ENCODE data around the gene RPA4.
A peak's percentile ranks its signal among the peaks of the same experiment; 100 is the strongest.
"Not testable (repeated sequence)": the region's sequence is repeated elsewhere in the genome, so short reads cannot be mapped to it uniquely, and the experiment has no call there.

Gene RPA4, protein sequence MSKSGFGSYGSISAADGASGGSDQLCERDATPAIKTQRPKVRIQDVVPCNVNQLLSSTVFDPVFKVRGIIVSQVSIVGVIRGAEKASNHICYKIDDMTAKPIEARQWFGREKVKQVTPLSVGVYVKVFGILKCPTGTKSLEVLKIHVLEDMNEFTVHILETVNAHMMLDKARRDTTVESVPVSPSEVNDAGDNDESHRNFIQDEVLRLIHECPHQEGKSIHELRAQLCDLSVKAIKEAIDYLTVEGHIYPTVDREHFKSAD

DNA sequence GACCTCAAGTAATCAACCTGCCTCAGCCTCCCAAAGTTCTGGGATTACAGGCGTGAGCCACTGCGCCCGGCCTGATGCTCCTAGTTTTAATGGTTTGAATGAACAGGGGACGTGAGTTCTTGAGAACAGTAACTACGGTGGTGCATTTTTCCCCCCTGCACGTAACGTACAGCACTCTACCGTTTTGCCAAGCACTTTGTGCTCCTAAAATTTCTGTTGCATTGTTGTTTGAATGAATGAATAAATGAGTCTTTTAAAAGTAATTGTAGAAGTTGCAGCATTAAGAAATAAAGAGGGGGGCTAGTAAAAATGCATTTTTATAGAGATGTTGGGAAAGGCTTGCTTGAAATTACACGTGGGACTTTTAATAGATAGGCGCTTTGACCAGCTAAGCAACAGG lies at the start of gene RPA4:
TSS of gene RPA4 (plus strand) at position 301 of the 400 bp plus-strand sequence. CDS start 403 bp downstream, outside the sequence.
- no peak for DNase-seq

DNA sequence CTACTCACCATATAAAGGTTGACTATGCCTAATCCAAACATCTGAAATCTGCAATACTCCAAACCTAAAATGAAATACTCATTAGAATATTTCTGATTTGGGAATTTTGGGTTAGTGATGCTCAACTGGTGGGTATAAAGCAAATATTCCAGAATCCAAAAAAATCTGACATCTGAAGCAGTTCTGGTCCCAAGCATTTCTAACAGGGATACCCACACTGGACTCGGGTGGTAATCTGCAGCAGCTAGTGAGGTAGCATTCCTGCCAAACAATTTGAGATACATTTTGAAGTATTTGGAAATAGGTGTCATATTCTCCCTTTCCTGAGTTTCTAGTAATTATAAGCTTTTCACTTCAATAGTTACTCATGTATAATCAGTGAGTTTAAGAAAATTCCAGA lies 49.6 kb upstream of the RPA4 start:
- no peak for DNase-seq

DNA sequence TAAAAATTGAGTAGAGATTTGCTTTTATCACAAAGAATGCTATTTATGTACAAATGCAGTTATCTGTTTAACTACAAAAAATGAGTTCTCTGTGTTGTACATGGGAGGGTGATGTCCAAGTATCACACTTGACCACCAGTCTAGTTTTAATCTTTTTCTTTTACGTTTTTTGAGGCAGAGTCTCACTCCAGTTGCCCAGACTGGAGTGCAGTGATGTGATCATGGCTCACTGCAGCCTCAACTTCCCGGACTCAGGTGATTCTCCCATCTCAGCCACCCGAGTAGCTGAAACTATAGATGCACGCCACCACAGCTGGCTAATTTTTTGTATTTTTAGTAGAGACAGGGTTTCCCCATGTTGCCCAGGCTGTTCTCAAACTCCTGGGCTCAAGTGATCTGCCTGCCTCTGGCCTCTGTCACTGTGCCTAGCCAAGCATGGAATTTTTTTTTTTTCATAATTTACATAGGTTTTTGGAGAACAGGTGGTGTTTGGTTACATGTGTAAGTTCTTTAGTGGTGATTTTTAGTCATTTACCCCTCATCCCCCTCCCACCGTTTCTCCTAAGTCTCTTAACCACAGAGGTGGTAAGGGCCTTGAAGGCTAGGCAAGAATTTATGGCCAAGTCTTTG lies 47.9 kb upstream of the RPA4 start:
- DNase-seq = no peak

DNA sequence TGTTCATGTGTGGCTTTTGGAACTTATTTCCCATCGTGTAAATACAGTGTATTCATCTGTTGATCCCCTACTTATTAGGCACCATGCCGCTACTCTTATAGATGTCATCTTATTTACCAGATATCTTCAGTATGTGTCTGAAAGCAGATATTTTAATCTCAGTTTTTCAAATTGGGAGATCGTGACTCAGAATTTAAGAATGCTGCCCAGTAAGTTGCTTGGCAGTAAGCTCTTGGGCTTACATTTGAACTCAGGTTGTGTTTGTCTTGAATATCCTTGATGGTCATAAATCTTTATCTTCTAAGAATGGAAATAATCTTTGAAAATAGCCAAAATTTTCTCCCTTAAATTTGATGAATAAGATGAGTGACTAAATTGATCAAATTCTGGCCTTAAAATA lies 45.9 kb upstream of the RPA4 start:
- no peak for DNase-seq

DNA sequence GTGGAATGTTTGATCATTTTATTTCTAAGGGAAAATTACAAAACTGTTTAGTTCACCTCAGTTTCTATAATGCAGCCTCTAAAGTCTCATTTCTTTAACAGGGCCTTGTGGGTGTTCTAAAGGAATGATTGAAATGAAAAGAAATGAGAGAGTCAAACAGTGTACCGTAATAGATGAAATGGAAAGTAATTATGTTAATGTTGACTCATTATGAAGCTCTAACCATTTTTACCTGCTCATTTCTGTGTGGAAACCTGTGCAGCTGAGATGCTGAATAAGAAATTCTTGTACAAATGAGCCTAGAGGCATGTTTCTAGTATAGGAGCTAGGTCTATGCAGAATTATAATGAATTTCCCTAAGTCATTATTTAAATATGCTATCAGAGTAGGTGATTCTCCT lies 45.2 kb upstream of the RPA4 start:
- no peak for DNase-seq

DNA sequence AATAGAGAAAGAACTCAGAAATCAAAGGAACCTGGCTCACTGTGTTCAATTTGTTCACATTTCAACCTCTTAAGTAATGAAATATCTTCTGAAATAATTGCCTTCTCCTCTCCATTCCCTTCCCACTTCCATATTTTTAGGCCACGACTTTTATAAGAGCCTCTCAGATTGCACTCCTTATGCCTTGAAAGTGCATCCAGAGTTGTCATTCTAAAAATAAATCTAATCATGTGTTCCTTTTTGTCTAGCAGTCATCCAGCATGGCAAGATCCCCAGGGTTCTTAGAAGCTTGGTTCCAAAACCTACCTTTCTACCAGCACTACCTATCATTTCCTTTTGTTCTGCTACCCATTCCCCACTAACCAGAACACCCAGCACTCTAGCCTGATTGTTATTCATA lies 42.4 kb upstream of the RPA4 start:
- DNase-seq = no peak

DNA sequence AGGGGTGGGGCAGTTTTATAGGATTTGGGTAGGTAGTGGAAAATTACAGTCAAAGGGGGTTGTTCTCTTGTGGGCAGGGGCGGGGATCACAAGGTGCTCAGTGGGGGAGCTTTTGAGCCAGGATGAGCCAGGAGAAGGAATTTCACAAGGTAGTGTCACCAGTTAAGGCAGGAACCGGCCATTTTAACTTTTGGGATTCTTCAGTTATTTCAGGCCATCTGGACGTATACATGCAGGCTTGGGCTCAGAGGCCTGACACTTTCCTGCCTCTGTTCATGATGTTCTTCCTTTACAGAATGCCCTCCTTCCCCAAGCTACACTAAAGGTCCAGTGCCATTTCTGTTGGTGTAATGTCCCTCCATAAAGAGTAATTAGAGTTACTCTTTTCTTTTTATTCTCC lies 41.8 kb upstream of the RPA4 start:
- DNase-seq = not testable (repeated sequence)

DNA sequence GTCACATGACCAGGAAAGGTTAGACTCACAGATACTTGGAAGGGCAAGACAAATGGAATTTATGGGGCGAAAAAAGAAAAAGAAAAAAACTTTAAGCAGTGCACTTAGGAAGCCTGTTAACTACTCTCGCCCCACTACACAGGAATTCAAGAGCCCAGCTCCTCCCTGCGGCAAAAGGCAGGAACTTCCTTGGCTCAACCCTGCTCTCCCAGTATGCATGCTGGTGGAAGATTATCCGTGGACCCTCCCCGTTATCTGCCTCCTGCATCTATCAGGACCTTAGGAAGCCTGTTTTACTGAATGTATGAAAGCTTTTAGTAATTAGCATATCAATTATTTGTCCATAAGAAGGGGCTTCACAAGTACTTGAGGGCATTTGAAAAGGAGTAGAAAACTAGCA lies 40.1 kb upstream of the RPA4 start:
- peak; percentile 89 for DNase-seq

DNA sequence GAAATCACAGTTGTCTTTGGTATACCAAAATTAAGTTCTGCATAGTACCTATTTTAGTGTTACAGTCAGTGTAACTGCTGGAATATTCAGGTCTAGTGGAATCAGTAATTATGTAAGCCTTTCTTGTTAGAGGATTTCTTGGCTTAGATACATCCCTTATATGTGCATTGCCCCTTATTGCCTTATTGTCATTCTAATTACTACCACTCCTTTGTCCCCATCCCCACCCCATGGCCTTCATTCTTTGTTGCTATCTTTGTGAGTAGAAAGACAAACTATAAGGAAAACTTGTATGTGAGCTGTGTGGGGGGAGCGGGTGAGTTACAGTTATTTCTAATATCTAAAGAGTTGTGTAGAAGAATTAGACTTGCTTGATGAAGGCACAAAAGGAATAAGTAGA lies 36.9 kb upstream of the RPA4 start:
- no peak for DNase-seq

DNA sequence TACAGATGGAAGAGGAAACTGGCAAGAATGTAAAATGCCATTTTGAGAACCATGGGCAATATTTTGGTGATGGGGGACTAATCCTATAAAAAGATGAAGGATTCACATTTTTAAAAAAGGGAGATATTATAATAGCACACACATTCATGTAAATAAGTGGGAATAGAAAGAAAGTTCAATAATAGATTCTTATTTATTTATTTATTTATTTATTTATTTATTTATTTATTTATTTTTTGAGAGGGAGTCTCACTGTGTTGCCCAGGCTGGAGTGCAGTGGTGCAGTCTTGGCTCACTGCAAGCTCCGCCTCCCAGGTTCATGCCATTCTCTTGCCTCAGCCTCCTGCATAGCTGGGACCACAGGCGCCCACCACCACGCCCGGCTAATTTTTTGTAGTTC lies 24.3 kb upstream of the RPA4 start:
- DNase-seq = not testable (repeated sequence)

DNA sequence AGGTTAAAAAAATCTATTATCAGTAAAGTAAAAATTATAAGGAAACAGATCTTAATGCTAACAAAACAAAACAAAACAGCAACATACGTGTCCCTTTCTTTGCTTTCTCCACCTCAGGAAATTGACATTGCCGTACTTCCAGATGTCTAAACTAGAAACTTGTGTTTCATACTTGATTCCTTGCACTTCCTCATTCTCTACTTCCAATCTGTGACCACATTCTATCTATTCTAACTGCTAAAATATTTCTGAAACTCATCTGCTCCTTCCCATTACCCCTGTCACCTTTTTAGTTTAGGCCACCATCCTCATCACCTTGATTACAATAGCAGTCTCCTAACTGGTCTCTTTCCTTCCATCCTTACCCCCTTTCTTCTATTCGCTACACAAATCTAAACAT lies 22.5 kb upstream of the RPA4 start:
- DNase-seq = no peak

DNA sequence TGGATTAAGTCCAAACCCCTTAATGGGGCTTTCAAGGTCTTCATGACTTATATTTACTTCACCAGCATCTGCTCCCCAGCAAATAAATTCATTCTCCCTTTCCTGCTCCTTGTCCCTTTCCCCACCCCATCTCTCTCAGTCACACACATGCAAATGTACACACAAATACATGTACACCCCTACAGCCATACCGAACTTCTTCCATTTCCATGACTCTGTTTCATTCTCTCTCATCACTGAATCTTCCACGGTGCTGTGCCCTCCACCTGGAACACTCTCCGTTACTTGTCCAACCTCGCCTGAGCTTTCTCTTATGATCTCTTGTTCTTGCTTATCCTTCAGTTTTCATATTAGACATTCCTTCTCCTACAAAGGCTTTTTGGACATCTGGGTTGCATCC lies 22.0 kb upstream of the RPA4 start:
- no peak for DNase-seq

DNA sequence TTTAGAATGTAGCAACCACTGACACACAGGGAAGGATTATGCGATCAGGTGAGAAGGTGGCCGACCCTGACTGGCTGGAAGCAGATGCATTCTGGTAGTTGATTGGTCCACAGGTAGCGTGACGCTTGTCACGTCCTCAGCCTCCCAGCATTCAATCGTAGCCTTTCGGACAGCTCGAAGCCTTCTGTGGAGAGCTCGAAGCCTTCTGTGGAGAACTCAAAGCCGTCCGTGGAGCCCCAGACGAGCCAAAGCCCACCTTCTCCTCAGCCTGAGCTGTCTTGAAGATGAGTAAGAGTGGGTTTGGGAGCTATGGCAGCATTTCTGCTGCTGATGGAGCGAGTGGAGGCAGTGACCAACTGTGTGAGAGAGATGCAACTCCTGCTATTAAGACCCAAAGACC lies 319 bp downstream of the RPA4 start:
- DNase-seq = no peak

DNA sequence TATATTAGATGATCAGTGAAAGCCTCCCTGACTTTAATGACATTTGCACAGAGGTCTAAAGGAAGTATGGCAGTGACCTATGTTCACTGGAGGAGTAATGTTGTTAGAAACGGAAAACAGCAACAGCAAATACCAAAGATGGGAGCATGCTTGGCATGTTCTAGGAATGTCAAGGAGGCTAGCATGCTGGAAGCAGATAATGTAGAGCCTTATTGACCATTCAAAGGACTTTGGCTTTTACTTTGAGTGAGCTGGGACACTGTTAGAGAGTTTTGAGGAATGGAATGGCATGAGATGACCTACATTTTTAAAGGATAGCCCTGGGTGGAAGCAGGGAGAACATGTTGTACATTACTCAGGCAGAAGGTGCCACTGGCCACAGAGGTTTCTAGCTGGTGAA lies 6.0 kb downstream of the RPA4 start:
- DNase-seq = peak; percentile 66

DNA sequence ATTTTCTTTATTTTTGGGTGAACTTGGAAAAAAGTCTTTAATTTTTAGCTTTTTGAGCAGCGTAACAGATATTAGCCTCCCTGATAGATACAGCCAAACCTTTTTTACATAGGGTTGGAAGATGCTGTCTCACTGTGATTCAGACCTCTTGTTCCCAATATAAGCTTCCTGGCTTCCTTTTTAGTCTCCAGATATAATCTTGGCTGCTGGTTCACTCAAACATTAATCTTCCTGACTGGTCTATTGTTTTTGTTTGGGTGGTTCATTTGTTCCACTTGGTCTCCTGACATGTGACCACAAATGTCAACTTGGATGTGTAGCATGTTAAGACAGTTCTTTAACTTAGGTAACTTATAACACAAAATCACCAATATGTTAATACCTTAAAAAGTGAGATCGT lies 23.0 kb downstream of the RPA4 start:
- no peak for DNase-seq

DNA sequence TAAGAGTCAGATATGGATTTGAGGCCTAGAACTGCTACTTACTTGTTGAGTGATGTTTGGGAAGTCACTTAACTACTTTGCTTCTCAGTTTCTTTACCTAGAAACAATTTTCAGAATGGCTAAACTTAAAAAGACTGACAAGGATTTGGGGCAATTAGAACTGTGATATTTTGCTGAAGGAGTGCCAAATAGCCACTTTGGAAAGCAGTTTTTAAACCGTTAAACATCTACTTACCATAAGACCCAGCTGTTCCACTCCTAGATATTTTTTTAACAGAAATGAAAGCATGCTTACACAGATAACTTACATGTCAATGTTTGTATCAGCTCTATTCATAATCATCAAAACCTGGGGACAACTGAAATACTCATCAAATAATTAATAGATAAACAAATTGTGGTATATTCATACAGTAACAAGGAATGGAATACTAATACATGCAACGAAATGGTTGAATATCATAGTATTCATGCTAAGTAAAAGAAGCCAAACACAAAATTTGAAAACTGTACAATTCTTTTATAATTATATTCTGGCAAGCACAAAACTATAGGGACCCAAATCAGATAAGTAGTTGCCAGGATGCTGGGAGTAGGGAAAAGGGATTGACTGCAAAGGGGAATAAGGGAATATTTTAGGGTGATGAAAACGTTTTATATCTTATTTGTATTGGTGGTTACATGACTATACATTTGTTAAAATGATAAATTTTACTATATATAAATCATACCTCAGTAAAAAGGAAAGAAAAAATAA lies 24.0 kb downstream of the RPA4 start:
- DNase-seq = no peak

DNA sequence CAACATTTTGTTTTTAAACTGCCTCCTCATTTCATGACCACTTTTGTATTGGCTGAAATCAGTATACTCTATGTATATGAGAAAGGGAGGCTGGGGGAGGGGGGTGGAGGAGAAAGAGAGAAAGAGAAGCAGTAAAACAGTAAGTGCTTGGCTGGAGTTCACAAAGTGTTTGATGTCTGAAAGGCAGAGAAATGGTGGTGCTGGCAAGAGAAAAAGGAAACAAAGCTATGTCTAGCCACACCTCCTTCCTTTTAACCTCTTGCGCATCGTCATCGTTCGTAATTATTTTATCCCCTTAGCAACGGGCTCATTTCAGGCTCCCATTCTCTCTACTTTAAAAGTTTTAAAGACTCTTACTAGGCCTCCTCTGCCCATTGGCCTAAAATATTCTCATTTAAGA lies 25.6 kb downstream of the RPA4 start:
- peak; percentile 41 for DNase-seq

DNA sequence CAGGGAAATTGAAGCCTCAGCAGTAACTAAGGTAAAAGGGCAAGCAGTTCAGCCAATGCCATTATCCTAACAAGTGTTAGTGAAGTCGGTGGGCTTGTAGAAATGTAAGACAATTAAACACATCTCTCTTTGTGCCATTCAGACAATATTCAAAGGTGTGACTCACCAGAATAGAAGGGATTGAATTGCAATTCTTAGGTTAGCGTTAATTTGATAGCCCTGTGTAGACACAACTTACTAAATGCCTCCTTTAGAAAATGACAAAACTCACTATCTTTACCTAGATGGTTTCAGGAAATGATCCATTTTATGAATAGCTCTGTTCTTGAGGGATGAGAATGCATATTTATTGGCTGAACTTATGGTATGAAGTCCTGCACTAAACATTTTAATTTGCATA lies 35.2 kb downstream of the RPA4 start:
- DNase-seq = no peak

DNA sequence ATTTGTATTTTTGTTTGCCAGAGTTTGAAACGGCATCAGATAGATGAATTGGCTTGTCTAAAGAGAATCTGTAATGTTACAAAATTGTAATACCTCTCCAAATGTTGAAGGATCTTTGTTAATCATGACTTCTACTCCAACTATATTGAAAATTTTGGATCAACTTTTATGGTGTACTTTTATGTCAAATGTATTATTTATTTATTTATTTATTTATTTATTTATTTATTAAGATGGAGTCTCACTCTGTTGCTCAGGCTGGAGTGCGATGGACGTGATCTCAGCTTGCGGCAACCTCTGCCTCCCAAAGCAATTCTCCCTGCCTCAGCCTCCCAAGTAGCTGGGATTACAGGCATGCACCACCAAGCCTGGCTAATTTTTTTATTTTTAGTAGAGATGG lies 36.0 kb downstream of the RPA4 start:
- DNase-seq = no peak

DNA sequence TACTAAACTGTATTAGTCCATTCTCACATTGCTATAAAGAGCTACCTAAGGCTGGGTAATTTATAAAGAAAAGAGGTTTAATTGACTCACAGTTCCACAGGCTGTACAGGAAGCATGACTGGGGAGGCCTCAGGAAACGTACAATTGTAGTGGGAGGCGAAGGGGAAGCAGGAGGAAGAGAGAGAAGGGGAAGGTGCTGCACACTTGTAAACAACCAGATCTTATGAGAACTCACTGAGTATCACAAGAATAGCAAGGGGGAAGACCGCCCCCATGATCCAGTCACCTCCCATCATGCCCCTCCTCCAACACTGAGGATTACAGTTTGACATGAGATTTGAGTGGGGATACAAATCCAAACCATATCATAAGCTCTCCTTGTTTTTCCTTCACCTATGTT lies 40.9 kb downstream of the RPA4 start:
- DNase-seq = no peak

DNA sequence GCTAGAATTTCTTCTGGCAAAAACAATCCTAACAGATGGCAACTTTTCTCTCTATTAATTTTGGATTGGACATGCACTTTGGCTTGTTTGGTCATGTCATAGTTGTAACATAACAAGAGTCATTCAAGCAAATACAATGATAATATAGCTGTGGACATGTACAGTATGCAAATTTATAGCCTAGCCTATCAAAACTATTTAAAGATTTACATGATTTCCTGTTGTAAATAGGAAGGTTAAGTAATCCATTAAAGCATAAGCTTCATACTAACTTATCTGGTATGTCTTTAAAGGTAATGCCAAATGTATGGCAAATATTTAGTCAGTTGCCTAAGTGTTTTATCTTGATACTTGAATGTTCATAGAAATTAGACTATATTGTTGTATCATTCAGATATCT lies 45.3 kb downstream of the RPA4 start:
- no peak for DNase-seq

Data from islet precursor cell (in vitro differentiated cells).